Hematopoietic multipotent progenitor cell treated with erythropoietin and hydrocortisone succinate and interleukin-3 and kit ligand, for 17 days (in vitro differentiated cells): ENCODE data around the gene USP32.
"Not testable (repeated sequence)": the region's sequence is repeated elsewhere in the genome, so short reads cannot be mapped to it uniquely, and the experiment has no call there.

Experiments used
- DNase-seq: peaks from one replicate; pipeline ENCODE4 v3.0.0-alpha.2; 2015; ENCODE audit warnings: low spot score

The USP32 gene

GRCh38 chr17:60372790-60373483, 19.0 kb downstream of the USP32 start:
- DNase-seq, result peak; percentile 16

- DNase-seq, result peak; percentile 20
Observed at GRCh38 chr17:60371818-60372510, 20.0 kb downstream of the USP32 start.

- no peak for DNase-seq
Observed at GRCh38 chr17:60371416-60371815, 20.5 kb downstream of the USP32 start.

- DNase-seq, result no peak
Observed at GRCh38 chr17:60369727-60370126, 22.2 kb downstream of the USP32 start.

GRCh38 chr17:60363700-60364405, 28.1 kb downstream of the USP32 start:
- peak; percentile 10 for DNase-seq

GRCh38 chr17:60362329-60362728, 29.6 kb downstream of the USP32 start:
- DNase-seq, result no peak

GRCh38 chr17:60361889-60362288, 30.0 kb downstream of the USP32 start:
- peak; percentile 83 for DNase-seq

- peak; percentile 13 for DNase-seq
Observed at GRCh38 chr17:60359415-60359814, 32.5 kb downstream of the USP32 start.

- peak; percentile 7 for DNase-seq
Observed at GRCh38 chr17:60358606-60359225, 33.2 kb downstream of the USP32 start.

- peak; percentile 32 for DNase-seq
Observed at GRCh38 chr17:60356940-60357339, 35.0 kb downstream of the USP32 start.

GRCh38 chr17:60355663-60356594, 36.0 kb downstream of the USP32 start:
- DNase-seq, result no peak

GRCh38 chr17:60354223-60354622, 37.7 kb downstream of the USP32 start:
- DNase-seq, result peak; percentile 9

GRCh38 chr17:60353773-60354172, 38.2 kb downstream of the USP32 start:
- no peak for DNase-seq

GRCh38 chr17:60352569-60352968, 39.4 kb downstream of the USP32 start:
- peak; percentile 19 for DNase-seq

- peak; percentile 48 for DNase-seq
Observed at GRCh38 chr17:60352071-60352470, 39.9 kb downstream of the USP32 start.

GRCh38 chr17:60351012-60351695, 40.8 kb downstream of the USP32 start:
- peak; percentile 7 for DNase-seq

GRCh38 chr17:60348616-60349015, 43.3 kb downstream of the USP32 start:
- peak; percentile 13 for DNase-seq

GRCh38 chr17:60345233-60345632, 46.7 kb downstream of the USP32 start:
- DNase-seq, result no peak

- DNase-seq, result not testable (repeated sequence)
Observed at GRCh38 chr17:60342492-60342891, 49.4 kb downstream of the USP32 start.

GRCh38 chr17:60335289-60335688, 56.6 kb downstream of the USP32 start:
- no peak for DNase-seq

- no peak for DNase-seq
Observed at GRCh38 chr17:60333628-60334031, 58.3 kb downstream of the USP32 start.
